ENCODE results near the gene GULP1. TPM values are rescaled to one million over a fixed set of nuclear protein-coding genes. Genes with fewer than 3 reads are reported as not detected.

The GULP1 gene
- total and polyA plus RNA-seq, 2 of the 13 experiments (the other 11 are each of a cell fraction or from before 2014, with no cell fraction given) = 0.15 TPM; not detected in 1

GRCh38 chr2:188430705-188431104, 139.0 kb downstream of the GULP1 start:
- Histone ChIP-seq H3K27ac (ENCODE audit: extremely low read length, insufficient read depth, low read length) (no peak overlapping the region), H3K36me3 (replicated peaks in 1 of 2; ENCODE audit: control insufficient read depth in 1 of 2, insufficient read depth in 2 of 2, low read length in 2 of 2) (no peaks in the 10 kb centered on the region), H3K4me3 (replicated peaks in 1 of 3; ENCODE audit: insufficient read depth in 1 of 3, low read depth in 2 of 3, low read length in 3 of 3) (no peak overlapping the region), H3K4me2 (ENCODE audit: low read depth, low read length) (no peak overlapping the region), H2AFZ (ENCODE audit: low read length) (no peak overlapping the region), H3K27me3 (ENCODE audit: control insufficient read depth in 1 of 2, insufficient read depth in 2 of 2, low read length in 2 of 2) (no peaks in the 10 kb centered on the region), H3K9ac (ENCODE audit: insufficient read depth, low read depth, low read length) (no peak overlapping the region), H4K20me1 (ENCODE audit: insufficient read depth, low read length) (no peaks in the 10 kb centered on the region), H3K9me3 (ENCODE audit: low read length) (no peaks in the 10 kb centered on the region), H3K79me2 (ENCODE audit: insufficient read depth, low read length) (no peaks in the 10 kb centered on the region), H3K4me1 (ENCODE audit: insufficient read depth, low read length) (no peaks in the 10 kb centered on the region)
- intact Hi-C loops (cut with micrococcal nuclease; ENCODE audit: unreplicated experiment) (no loop called here), in situ Hi-C loops (cut with HindIII; ENCODE audit: extremely low pct_ligation_motif_present, low pct_unique_long_range_greater_than_20kb) (no loop called here)
- no TSS peak for BruUV-seq (replicated peaks)
- FAIRE-seq (no peak), DNase-seq (ENCODE audit: low spot score) (no peak), ATAC-seq (no peak)
- WGBS (ENCODE audit: low lambda C conversion rate) = 2% methylated on average over 1 of the region's 1 CpG
- TF ChIP-seq, protein P1, sequence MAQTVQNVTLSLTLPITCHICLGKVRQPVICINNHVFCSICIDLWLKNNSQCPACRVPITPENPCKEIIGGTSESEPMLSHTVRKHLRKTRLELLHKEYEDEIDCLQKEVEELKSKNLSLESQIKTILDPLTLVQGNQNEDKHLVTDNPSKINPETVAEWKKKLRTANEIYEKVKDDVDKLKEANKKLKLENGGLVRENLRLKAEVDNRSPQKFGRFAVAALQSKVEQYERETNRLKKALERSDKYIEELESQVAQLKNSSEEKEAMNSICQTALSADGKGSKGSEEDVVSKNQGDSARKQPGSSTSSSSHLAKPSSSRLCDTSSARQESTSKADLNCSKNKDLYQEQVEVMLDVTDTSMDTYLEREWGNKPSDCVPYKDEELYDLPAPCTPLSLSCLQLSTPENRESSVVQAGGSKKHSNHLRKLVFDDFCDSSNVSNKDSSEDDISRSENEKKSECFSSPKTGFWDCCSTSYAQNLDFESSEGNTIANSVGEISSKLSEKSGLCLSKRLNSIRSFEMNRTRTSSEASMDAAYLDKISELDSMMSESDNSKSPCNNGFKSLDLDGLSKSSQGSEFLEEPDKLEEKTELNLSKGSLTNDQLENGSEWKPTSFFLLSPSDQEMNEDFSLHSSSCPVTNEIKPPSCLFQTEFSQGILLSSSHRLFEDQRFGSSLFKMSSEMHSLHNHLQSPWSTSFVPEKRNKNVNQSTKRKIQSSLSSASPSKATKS (CRISPR knock-in tag; IDR thresholded peaks at IDR 0.05) = no peak
- ChIA-PET POLR2A (no interaction called here), CTCF (ENCODE audit: low intra/inter-chr PET ratio, low total read pairs) (no interaction called here)

DNA sequence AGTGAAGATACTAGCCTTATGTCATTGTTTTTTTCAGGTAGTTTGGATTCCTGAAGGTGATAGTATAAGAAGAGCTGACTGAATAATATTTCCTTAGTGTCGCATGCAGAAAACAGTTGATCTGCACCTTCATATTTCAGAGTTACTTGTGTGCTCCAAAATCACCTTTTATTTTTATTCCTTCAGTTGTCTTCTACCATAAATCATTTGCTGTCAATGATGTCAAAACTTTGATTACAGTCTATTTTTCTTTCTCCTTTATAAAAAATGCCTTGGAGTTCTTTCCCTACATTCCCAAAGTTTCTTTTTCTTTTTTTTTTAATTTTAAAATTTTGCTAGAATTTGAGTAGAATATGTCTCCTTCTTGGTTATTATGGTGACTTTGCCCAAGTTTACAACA, 142.3 kb downstream of the GULP1 start:
- Histone ChIP-seq H4K20me1 (ENCODE audit: insufficient read depth, low read length) (no peaks in the 10 kb centered on the region), H3K9ac (ENCODE audit: insufficient read depth, low read depth, low read length) (no peak overlapping the region), H3K4me2 (ENCODE audit: low read depth, low read length) (no peak overlapping the region), H3K9me3 (ENCODE audit: low read length) (no peaks in the 10 kb centered on the region), H3K36me3 (replicated peaks in 1 of 2; ENCODE audit: control insufficient read depth in 1 of 2, insufficient read depth in 2 of 2, low read length in 2 of 2) (no peaks in the 10 kb centered on the region), H3K27me3 (ENCODE audit: control insufficient read depth in 1 of 2, insufficient read depth in 2 of 2, low read length in 2 of 2) (no peaks in the 10 kb centered on the region), H3K4me3 (replicated peaks in 1 of 3; ENCODE audit: insufficient read depth in 1 of 3, low read depth in 2 of 3, low read length in 3 of 3) (no peak overlapping the region), H2AFZ (ENCODE audit: low read length) (no peak overlapping the region), H3K4me1 (ENCODE audit: insufficient read depth, low read length) (no peaks in the 10 kb centered on the region), H3K79me2 (ENCODE audit: insufficient read depth, low read length) (no peaks in the 10 kb centered on the region), H3K27ac (ENCODE audit: extremely low read length, insufficient read depth, low read length) (no peak overlapping the region)
- BruUV-seq (replicated peaks) = no TSS peak
- no peak for TF ChIP-seq TARDBP (CRISPR knock-in tag; IDR thresholded peaks at IDR 0.05)
- no peak for TF ChIP-seq ZNF563 (CRISPR knock-in tag; IDR thresholded peaks at IDR 0.05)
- TF ChIP-seq HDAC6 (IDR thresholded peaks at IDR 0.05; ENCODE audit: low read depth, low read length) = no peak
- TF ChIP-seq ERF (CRISPR knock-in tag; IDR thresholded peaks at IDR 0.05) = no peak
- TF ChIP-seq ZNF432 (CRISPR knock-in tag; IDR thresholded peaks at IDR 0.05; ENCODE audit: borderline replicate concordance) = no peak
- no peak for TF ChIP-seq ZNF546 (CRISPR knock-in tag; conservative IDR thresholded peaks at IDR 0.05)
- TF ChIP-seq POGZ (CRISPR knock-in tag; IDR thresholded peaks at IDR 0.05) = no peak
- no peak for TF ChIP-seq MTF1 (CRISPR knock-in tag; IDR thresholded peaks at IDR 0.05)
- TF ChIP-seq ZNF883 (CRISPR knock-in tag; IDR thresholded peaks at IDR 0.05; ENCODE audit: not compliant biosample characterization) = no peak
- TF ChIP-seq, protein P2, sequence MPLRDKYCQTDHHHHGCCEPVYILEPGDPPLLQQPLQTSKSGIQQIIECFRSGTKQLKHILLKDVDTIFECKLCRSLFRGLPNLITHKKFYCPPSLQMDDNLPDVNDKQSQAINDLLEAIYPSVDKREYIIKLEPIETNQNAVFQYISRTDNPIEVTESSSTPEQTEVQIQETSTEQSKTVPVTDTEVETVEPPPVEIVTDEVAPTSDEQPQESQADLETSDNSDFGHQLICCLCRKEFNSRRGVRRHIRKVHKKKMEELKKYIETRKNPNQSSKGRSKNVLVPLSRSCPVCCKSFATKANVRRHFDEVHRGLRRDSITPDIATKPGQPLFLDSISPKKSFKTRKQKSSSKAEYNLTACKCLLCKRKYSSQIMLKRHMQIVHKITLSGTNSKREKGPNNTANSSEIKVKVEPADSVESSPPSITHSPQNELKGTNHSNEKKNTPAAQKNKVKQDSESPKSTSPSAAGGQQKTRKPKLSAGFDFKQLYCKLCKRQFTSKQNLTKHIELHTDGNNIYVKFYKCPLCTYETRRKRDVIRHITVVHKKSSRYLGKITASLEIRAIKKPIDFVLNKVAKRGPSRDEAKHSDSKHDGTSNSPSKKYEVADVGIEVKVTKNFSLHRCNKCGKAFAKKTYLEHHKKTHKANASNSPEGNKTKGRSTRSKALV (CRISPR knock-in tag; IDR thresholded peaks at IDR 0.05) = no peak
- CTCF ChIA-PET (ENCODE audit: low intra/inter-chr PET ratio, low total read pairs) = no interaction called here
- DNase-seq (ENCODE audit: low spot score) = no peak
- in situ Hi-C loops (cut with HindIII; ENCODE audit: extremely low pct_ligation_motif_present, low pct_unique_long_range_greater_than_20kb) (no loop called here), intact Hi-C loops (cut with micrococcal nuclease; ENCODE audit: unreplicated experiment) (no loop called here)
- ATAC-seq = no peak
- 35% methylated on average over 1 of the region's 1 CpG for WGBS (ENCODE audit: low lambda C conversion rate)
- no peak for FAIRE-seq
- POLR2A ChIA-PET = no interaction called here

Measured in HepG2 (cell line).